Measurements from ENCODE around the gene CDKN2B. TPM values are rescaled to one million over a fixed set of nuclear protein-coding genes. Genes with fewer than 3 reads are reported as not detected.

Gene CDKN2B
- total RNA-seq, 2 donors from 2014 or later, result 4.5 to 11.4 TPM

GRCh38 chr9:22005021-22005701, 3.9 kb downstream of the CDKN2B start:
- WGBS, 2 experiments (ENCODE audit: insufficient coverage in 1 of 2, insufficient read length in 1 of 2), result 4 to 7% methylated on average over 9 to 24 of the region's 25 CpGs
- peaks cover 2% of the 10 kb centered on the region for H3K36me3 Mint-ChIP-seq (ENCODE audit: low read depth)
- Histone ChIP-seq H3K27me3 (ENCODE audit: control insufficient read depth, insufficient read depth, low read length, poor library complexity, severe bottlenecking) (peaks cover 90% of the 10 kb centered on the region), H3K27ac (ENCODE audit: low read depth, low read length) (no peak overlapping the region), H3K9ac (ENCODE audit: extremely low read depth, low read length, poor library complexity, severe bottlenecking) (no peak overlapping the region), H3K4me3 (ENCODE audit: low read length) (peak overlapping the region; percentile 78), H3K36me3 (ENCODE audit: control insufficient read depth, insufficient read depth, low read length) (peaks cover 11% of the 10 kb centered on the region), H3K4me1 (ENCODE audit: control insufficient read depth, insufficient read depth, low read length) (no peaks in the 10 kb centered on the region), H3K9me3 (ENCODE audit: control insufficient read depth, low read length) (no peaks in the 10 kb centered on the region)
- H3K27ac Mint-ChIP-seq, result peak overlapping the region; percentile 42
- H3K4me3 Mint-ChIP-seq, result peak overlapping the region; percentile 54
- no peaks in the 10 kb centered on the region for H3K9me3 Mint-ChIP-seq
- DNase-seq, result peak; percentile 79
- peaks cover 16% of the 10 kb centered on the region for H3K4me1 Mint-ChIP-seq
- H3K27me3 Mint-ChIP-seq (ENCODE audit: insufficient read depth), result peaks cover 87% of the 10 kb centered on the region
- TF ChIP-seq CTCF (conservative IDR thresholded peaks at IDR 0.05), result peak; percentile 61

GRCh38 chr9:22002038-22002437, 7.1 kb downstream of the CDKN2B start:
- no peaks in the 10 kb centered on the region for H3K4me1 ChIP-seq (ENCODE audit: control insufficient read depth, insufficient read depth, low read length)
- peaks cover 11% of the 10 kb centered on the region for H3K36me3 ChIP-seq (ENCODE audit: control insufficient read depth, insufficient read depth, low read length)
- peaks cover 13% of the 10 kb centered on the region for H3K4me1 Mint-ChIP-seq
- DNase-seq, result no peak
- no peaks in the 10 kb centered on the region for H3K9me3 Mint-ChIP-seq
- no peak overlapping the region for H3K4me3 ChIP-seq (ENCODE audit: low read length)
- no peak overlapping the region for H3K27ac ChIP-seq (ENCODE audit: low read depth, low read length)
- H3K27me3 ChIP-seq (ENCODE audit: control insufficient read depth, insufficient read depth, low read length, poor library complexity, severe bottlenecking), result peaks cover 100% of the 10 kb centered on the region
- H3K9ac ChIP-seq (ENCODE audit: extremely low read depth, low read length, poor library complexity, severe bottlenecking), result no peak overlapping the region
- no peaks in the 10 kb centered on the region for H3K9me3 ChIP-seq (ENCODE audit: control insufficient read depth, low read length)
- H3K4me3 Mint-ChIP-seq, result no peak overlapping the region
- H3K36me3 Mint-ChIP-seq (ENCODE audit: low read depth), result peaks cover 2% of the 10 kb centered on the region
- H3K27ac Mint-ChIP-seq, result no peak overlapping the region
- 83% methylated on average over 1 of the region's 1 CpG; no CpG with 5 or more reads in 1 of the 2 experiments for whole genome bisulfite sequencing, 2 experiments (ENCODE audit: insufficient coverage in 1 of 2, insufficient read length in 1 of 2)
- TF ChIP-seq CTCF (conservative IDR thresholded peaks at IDR 0.05), result no peak
- H3K27me3 Mint-ChIP-seq (ENCODE audit: insufficient read depth), result peaks cover 92% of the 10 kb centered on the region

GRCh38 chr9:21998026-21998425, 11.1 kb downstream of the CDKN2B start:
- Histone ChIP-seq H3K27ac (ENCODE audit: low read depth, low read length) (no peak overlapping the region), H3K27me3 (ENCODE audit: control insufficient read depth, insufficient read depth, low read length, poor library complexity, severe bottlenecking) (peaks cover 96% of the 10 kb centered on the region), H3K9ac (ENCODE audit: extremely low read depth, low read length, poor library complexity, severe bottlenecking) (no peak overlapping the region), H3K4me3 (ENCODE audit: low read length) (no peak overlapping the region), H3K36me3 (ENCODE audit: control insufficient read depth, insufficient read depth, low read length) (no peaks in the 10 kb centered on the region), H3K4me1 (ENCODE audit: control insufficient read depth, insufficient read depth, low read length) (no peaks in the 10 kb centered on the region), H3K9me3 (ENCODE audit: control insufficient read depth, low read length) (no peaks in the 10 kb centered on the region)
- peaks cover 14% of the 10 kb centered on the region for H3K4me1 Mint-ChIP-seq
- no peak overlapping the region for H3K27ac Mint-ChIP-seq
- H3K36me3 Mint-ChIP-seq (ENCODE audit: low read depth), result no peaks in the 10 kb centered on the region
- 60 to 78% methylated on average over 1 to 2 of the region's 2 CpGs for whole genome bisulfite sequencing, 2 experiments (ENCODE audit: insufficient coverage in 1 of 2, insufficient read length in 1 of 2)
- H3K9me3 Mint-ChIP-seq, result no peaks in the 10 kb centered on the region
- H3K27me3 Mint-ChIP-seq (ENCODE audit: insufficient read depth), result peaks cover 89% of the 10 kb centered on the region
- no peak overlapping the region for H3K4me3 Mint-ChIP-seq
- DNase-seq, result no peak
- TF ChIP-seq CTCF (conservative IDR thresholded peaks at IDR 0.05), result no peak

Measured in endodermal cell (in vitro differentiated cells).